HepG2 (cell line): Measurements from ENCODE around the gene CDK11B. TPM values are rescaled to one million over a fixed set of nuclear protein-coding genes. Genes with fewer than 3 reads are reported as not detected.

ENCODE experiments used
- ATAC-seq: fragments of 200-7000 bp; cut with Tn5 transposase; 3 replicates; pipeline ENCODE4 v1.9.1; 2020; ENCODE audit warnings: mild to moderate bottlenecking, moderate library complexity
- BruUV-seq: library from RNA; stranded (reverse); fragments of 400-500 nt; replicated peaks from 2 replicates; lab custom pipeline; 2021; lab: Mats Ljungman, UMichigan
- CTCF ChIA-PET: fragments of 300-600 bp; formaldehyde crosslinking; extraction: SDS; loops from one replicate; lab custom pipeline; 2021; ENCODE audit warnings: low total read pairs, inconsistent platforms, low intra/inter-chr PET ratio; lab: Yijun Ruan, JAX
- POLR2A ChIA-PET: fragments of 350-600 bp; sonication (Branson Sonifier 250); formaldehyde crosslinking; loops from one replicate; lab custom pipeline; 2020; ENCODE audit warnings: antibody characterized with exemption, inconsistent platforms; lab: Yijun Ruan, JAX
- DNase-seq: peaks from one replicate; pipeline ENCODE4 v3.0.0-alpha.2; 2015; ENCODE audit warnings: low spot score
- FAIRE-seq: peaks from 3 replicates; lab custom pipeline; 2011; peaks lifted over from hg19 to GRCh38; lab: Jason Lieb, UNC
- H2AFZ ChIP-seq: one replicate; pipeline ENCODE4 v1.6.1; 2011; ENCODE audit warnings: low read length, inconsistent platforms
- H3K27ac ChIP-seq: fragments of 300-600 bp; 3 replicates; pipeline ENCODE4 v1.8.0; 2011; ENCODE audit warnings: mixed run types, mild to moderate bottlenecking, mixed read lengths, low read length, inconsistent platforms; ENCODE audit not compliant: insufficient read depth; ENCODE audit errors: extremely low read length
- H3K27me3 ChIP-seq, 2 experiments: fragments of 200-600 bp in 1 of 2; 2 replicates in 1 of 2; 3 replicates in 1 of 2; pipeline versions ENCODE4 v1.6.0 to v1.8.0; 2011; ENCODE audit warnings: low read length in 2 of 2, mild to moderate bottlenecking in 2 of 2, moderate library complexity in 2 of 2, inconsistent platforms in 1 of 2; ENCODE audit not compliant: insufficient read depth in 2 of 2, control insufficient read depth in 1 of 2
- H3K36me3 ChIP-seq, 2 experiments: fragments of 200-600 bp in 1 of 2; replicated peaks in 1 of 2; 2 replicates in 1 of 2; 3 replicates in 1 of 2; pipeline versions ENCODE4 v1.5.1 to v1.8.0; 2011; ENCODE audit warnings: low read length in 2 of 2, inconsistent platforms in 1 of 2; ENCODE audit not compliant: insufficient read depth in 2 of 2, control insufficient read depth in 1 of 2
- H3K4me1 ChIP-seq: 2 replicates; pipeline ENCODE4 v1.5.1; 2012; ENCODE audit warnings: low read length, inconsistent platforms; ENCODE audit not compliant: insufficient read depth
- H3K4me2 ChIP-seq: 2 replicates; pipeline ENCODE4 v1.6.0; 2011; ENCODE audit warnings: low read depth, low read length, inconsistent platforms
- H3K4me3 ChIP-seq, 3 experiments: fragments of 200-600 bp in 1 of 3; sonication (generic), shearing (Covaris generic) in 1 of 3; replicated peaks in 1 of 3; 2 replicates each; pipeline ENCODE4 v1.5.1; 2011 to 2016; ENCODE audit warnings: low read length in 3 of 3, inconsistent platforms in 2 of 3, low read depth in 2 of 3, mild to moderate bottlenecking in 2 of 3, control low read depth in 1 of 3, mixed read lengths in 1 of 3; ENCODE audit not compliant: insufficient read depth in 1 of 3
- H3K79me2 ChIP-seq: one replicate; pipeline ENCODE4 v1.6.1; 2011; ENCODE audit warnings: low read length, inconsistent platforms; ENCODE audit not compliant: insufficient read depth
- H3K9ac ChIP-seq: 2 replicates; pipeline ENCODE4 v1.6.0; 2011; ENCODE audit warnings: mild to moderate bottlenecking, low read depth, low read length, inconsistent platforms; ENCODE audit not compliant: insufficient read depth
- H3K9me3 ChIP-seq: 2 replicates; pipeline ENCODE4 v1.5.1; 2012; ENCODE audit warnings: mild to moderate bottlenecking, low read length
- H4K20me1 ChIP-seq: 2 replicates; pipeline ENCODE4 v1.6.0; 2011; ENCODE audit warnings: inconsistent platforms, mild to moderate bottlenecking, low read length, moderate library complexity; ENCODE audit not compliant: insufficient read depth
- AGO2 ChIP-seq: fragments of 200-400 bp; formaldehyde crosslinking; optimal IDR thresholded peaks from 2 replicates; pipeline ENCODE3; 2017; ENCODE audit warnings: mild to moderate bottlenecking, low read depth, low read length, moderate library complexity
- CAMTA2 ChIP-seq: sonication (generic); formaldehyde crosslinking; IDR thresholded peaks from 2 replicates; pipeline ENCODE4 v1.4.0; 2020; ENCODE audit warnings: mild to moderate bottlenecking, missing genetic modification reagents, borderline replicate concordance
- GFI1 ChIP-seq: sonication (generic); formaldehyde crosslinking; IDR thresholded peaks from 2 replicates; pipeline ENCODE4 v1.5.0; 2020; ENCODE audit warnings: missing genetic modification reagents, mild to moderate bottlenecking, borderline replicate concordance
- TP53 ChIP-seq: sonication (generic); formaldehyde crosslinking; conservative IDR thresholded peaks from 2 replicates; pipeline ENCODE4 v1.4.0; 2020; ENCODE audit warnings: missing genetic modification reagents
- ZNF326 ChIP-seq: sonication (generic); formaldehyde crosslinking; IDR thresholded peaks from 2 replicates; pipeline ENCODE4 v1.4.0; 2020; ENCODE audit warnings: missing genetic modification reagents, borderline replicate concordance
- ZNF609 ChIP-seq: sonication (generic); formaldehyde crosslinking; IDR thresholded peaks from 2 replicates; pipeline ENCODE4 v1.4.0; 2020; ENCODE audit warnings: mild to moderate bottlenecking, missing genetic modification reagents, borderline replicate concordance
- ZNF891 ChIP-seq: sonication (generic); formaldehyde crosslinking; IDR thresholded peaks from 2 replicates; pipeline ENCODE4 v1.5.0; 2020; ENCODE audit warnings: mild to moderate bottlenecking, missing genetic modification reagents
- WGBS: methylation state at CpG from one replicate; pipeline ENCODE4 v1.1.6; 2017; ENCODE audit warnings: low lambda C conversion rate; 5-methylcytosine and 5-hydroxymethylcytosine counted together
- in situ Hi-C: cut with HindIII; loops from 2 replicates; pipeline ENCODE4 v1.10.0; 2017; ENCODE audit warnings: low pct_unique_long_range_greater_than_20kb; ENCODE audit not compliant: extremely low pct_ligation_motif_present
- intact Hi-C: fragments of 100-400 bp; cut with micrococcal nuclease; formaldehyde crosslinking; loops from one replicate; pipeline ENCODE4 v1.10.0; 2022; ENCODE audit not compliant: unreplicated experiment
- polyA plus RNA-seq, 8 experiments: library from polyadenylated mRNA; depleted of rRNA in 3 of 8; stranded (reverse) in 7 of 8; unstranded in 1 of 8; fragments of >200 nt; fragmentation: Illumina TruSeq in 4 of 8; extraction: Trizol in 4 of 8; gene quantifications; 2 replicates each; pipeline versions ENCODE4 v1.2.1 to v1.2.3, GENCODE V29; 2011 to 2016; ENCODE audit warnings: low read depth in 4 of 8, missing spikeins in 1 of 8, mixed read lengths in 1 of 8; ENCODE audit not compliant: insufficient read depth in 1 of 8
- total RNA-seq, 5 experiments: library from RNA; depleted of rRNA; stranded (reverse); fragments of >200 nt; fragmentation: Illumina TruSeq; extraction: Trizol; gene quantifications; 2 replicates each; pipeline ENCODE4 v1.2.3, GENCODE V29; 2016; ENCODE audit warnings: low read depth in 1 of 5

Gene CDK11B
- total and polyA plus RNA-seq, 2 of the 13 experiments (the other 11 are each of a cell fraction or from before 2014, with no cell fraction given): 3.6 to 15.1 TPM

GRCh38 chr1:1627829-1628753 is 30.7 kb downstream of the CDK11B start:
- Histone ChIP-seq H2AFZ (no peak overlapping the region), H3K79me2 (no peaks in the 10 kb centered on the region), H3K4me1 (no peaks in the 10 kb centered on the region), H3K4me3 (no peak overlapping the region), H3K27me3 (no peaks in the 10 kb centered on the region), H3K27ac (no peak overlapping the region), H3K9me3 (no peaks in the 10 kb centered on the region), H3K9ac (no peak overlapping the region), H3K4me2 (no peak overlapping the region), H4K20me1 (no peaks in the 10 kb centered on the region), H3K36me3 (peaks cover 0 to 2% of the 10 kb centered on the region in 2 experiments; a peak in 1 of 5 replicates)
- peak; percentile 48 for TF ChIP-seq AGO2
- no peak for TF ChIP-seq CAMTA2 (CRISPR knock-in tag)
- no peak for TF ChIP-seq ZNF891 (CRISPR knock-in tag)
- TF ChIP-seq TP53 (CRISPR knock-in tag): no peak
- TF ChIP-seq GFI1 (CRISPR knock-in tag): no peak
- intact Hi-C loops: no loop called here
- in situ Hi-C loops: no loop called here
- ATAC-seq: no peak
- POLR2A ChIA-PET: no interaction called here
- FAIRE-seq: no peak
- DNase-seq: no peak
- TSS peak; percentile 50 for BruUV-seq
- CTCF ChIA-PET: no interaction called here
- 94% methylated on average over 6 of the region's 53 CpGs for WGBS

GRCh38 chr1:1627261-1627828 is 31.5 kb downstream of the CDK11B start:
- Histone ChIP-seq H3K27ac (no peak overlapping the region), H3K79me2 (no peaks in the 10 kb centered on the region), H2AFZ (no peak overlapping the region), H4K20me1 (no peaks in the 10 kb centered on the region), H3K9ac (no peak overlapping the region), H3K9me3 (no peaks in the 10 kb centered on the region), H3K4me1 (no peaks in the 10 kb centered on the region), H3K27me3 (no peaks in the 10 kb centered on the region), H3K4me2 (no peak overlapping the region), H3K36me3 (peaks cover 0 to 2% of the 10 kb centered on the region in 2 experiments; a peak in 1 of 5 replicates), H3K4me3 (no peak overlapping the region)
- in situ Hi-C loops: no loop called here
- TF ChIP-seq ZNF609 (no peak), AGO2 (peak; percentile 47), ZNF326 (CRISPR knock-in tag) (no peak)
- CTCF ChIA-PET: no interaction called here
- FAIRE-seq: no peak
- no TSS peak for BruUV-seq
- 100% methylated on average over 8 of the region's 37 CpGs for WGBS
- POLR2A ChIA-PET: no interaction called here
- no peak for ATAC-seq
- no peak for DNase-seq
- intact Hi-C loops: no loop called here
